HFFc6 (cell line): ENCODE measurements around the gene CAP2. TPM values are rescaled to one million over a fixed set of nuclear protein-coding genes. Genes with fewer than 3 reads are reported as not detected.

Experiments used
- DNase-seq: peaks from one replicate; pipeline ENCODE4 v3.0.0-alpha.2; 2018
- H3K27ac Mint-ChIP-seq: 2 replicates; pipeline ENCODE4 v1.8.0; 2020; ENCODE audit warnings: mild to moderate bottlenecking, mixed read lengths
- H3K27me3 Mint-ChIP-seq: 2 replicates; pipeline ENCODE4 v1.8.0; 2021; ENCODE audit warnings: mild to moderate bottlenecking, moderate library complexity, mixed read lengths; ENCODE audit not compliant: insufficient read depth
- H3K36me3 Mint-ChIP-seq: 2 replicates; pipeline ENCODE4 v1.8.0; 2021; ENCODE audit warnings: low read depth, mixed read lengths
- H3K4me1 Mint-ChIP-seq: 2 replicates; pipeline ENCODE4 v1.8.0; 2020; ENCODE audit warnings: low read depth, mixed read lengths
- H3K4me3 Mint-ChIP-seq: 2 replicates; pipeline ENCODE4 v1.8.0; 2020; ENCODE audit warnings: mild to moderate bottlenecking, moderate library complexity, mixed read lengths
- H3K9me3 Mint-ChIP-seq: 2 replicates; pipeline ENCODE4 v1.8.0; 2020; ENCODE audit warnings: mild to moderate bottlenecking, mixed read lengths
- CTCF ChIP-seq: fragments of 200-600 bp; sonication (generic); IDR thresholded peaks from 2 replicates; pipeline ENCODE4 v1.5.0; 2021; ENCODE audit warnings: antibody characterized with exemption, mild to moderate bottlenecking
- total RNA-seq, 6 experiments: library from RNA; stranded (reverse); fragmentation: NEBNext Ultra II Directional; extraction: Animal tissue kit (Norgen Biotek cat#: 25700); gene quantifications; 2 replicates in 1 of 6; 3 replicates in 5 of 6; pipeline ENCODE4 v1.2.3, GENCODE V29; 2021

CAP2 gene
- total RNA-seq, 6 experiments from 2014 or later, result 65.1 to 82.3 (median 67.9) TPM

- Mint-ChIP-seq H3K27ac (no peak overlapping the region), H3K4me3 (no peak overlapping the region), H3K27me3 (no peaks in the 10 kb centered on the region; the same call in 1 of the 2 replicates), H3K4me1 (peaks cover 40% of the 10 kb centered on the region), H3K36me3 (peaks cover 74% of the 10 kb centered on the region), H3K9me3 (no peaks in the 10 kb centered on the region; the same call in 1 of the 2 replicates)
- TF ChIP-seq CTCF, result no peak
- DNase-seq, result no peak
Measured at GRCh38 chr6:17466707-17467106, 73.3 kb downstream of the CAP2 start.

GRCh38 chr6:17469006-17469832, 75.8 kb downstream of the CAP2 start:
- no peaks in the 10 kb centered on the region; the same call in 1 of the 2 replicates for H3K27me3 Mint-ChIP-seq
- no peaks in the 10 kb centered on the region; the same call in 1 of the 2 replicates for H3K9me3 Mint-ChIP-seq
- H3K27ac Mint-ChIP-seq, result no peak overlapping the region
- H3K4me1 Mint-ChIP-seq, result peaks cover 65% of the 10 kb centered on the region
- no peak overlapping the region for H3K4me3 Mint-ChIP-seq
- TF ChIP-seq CTCF, result no peak
- peaks cover 54% of the 10 kb centered on the region for H3K36me3 Mint-ChIP-seq
- DNase-seq, result no peak

DNA sequence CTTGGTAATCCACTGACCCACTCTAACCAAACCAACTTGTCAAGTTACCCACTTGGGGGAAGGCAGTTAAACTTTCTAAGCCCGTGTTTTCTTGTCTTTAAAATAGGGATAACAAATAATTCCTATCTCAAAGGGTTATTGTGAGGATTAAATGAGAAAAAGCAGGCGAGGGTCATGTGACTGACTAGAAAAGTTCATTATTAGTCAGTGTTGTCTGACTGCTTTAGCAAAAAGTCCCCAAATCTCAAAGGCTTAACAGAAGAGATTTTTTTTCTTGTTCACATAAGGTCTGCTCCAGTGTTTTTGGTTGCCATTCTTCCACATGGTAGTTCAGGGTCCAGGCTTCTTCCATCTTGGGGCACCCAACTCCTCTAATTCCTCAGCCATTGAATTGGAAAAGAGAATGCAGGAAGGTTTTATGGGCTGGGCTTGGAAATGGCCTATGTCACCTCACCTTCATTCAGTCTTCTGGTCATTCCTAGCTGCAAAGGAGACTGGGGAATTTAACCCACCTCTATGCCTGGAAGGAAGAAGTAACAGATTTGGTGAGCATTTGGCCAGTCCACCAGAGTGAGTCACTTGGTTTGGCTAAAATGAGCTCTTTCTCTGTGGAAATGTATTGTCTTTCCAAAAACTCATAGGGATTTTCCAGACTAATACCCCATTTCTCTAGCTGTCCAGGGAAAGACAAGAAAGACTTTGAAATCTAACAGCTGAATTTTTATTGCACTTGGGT, 77.0 kb downstream of the CAP2 start:
- peaks cover 67% of the 10 kb centered on the region for H3K4me1 Mint-ChIP-seq
- no peak overlapping the region for H3K4me3 Mint-ChIP-seq
- TF ChIP-seq CTCF, result no peak
- H3K36me3 Mint-ChIP-seq, result peaks cover 53% of the 10 kb centered on the region
- no peaks in the 10 kb centered on the region; the same call in 1 of the 2 replicates for H3K9me3 Mint-ChIP-seq
- peak overlapping the region; percentile 51; the same call in 1 of the 2 replicates for H3K27ac Mint-ChIP-seq
- H3K27me3 Mint-ChIP-seq, result no peaks in the 10 kb centered on the region; the same call in 1 of the 2 replicates
- DNase-seq, result no peak

GRCh38 chr6:17470938-17471327, 77.5 kb downstream of the CAP2 start:
- TF ChIP-seq CTCF, result no peak
- Mint-ChIP-seq H3K27me3 (no peaks in the 10 kb centered on the region; the same call in 1 of the 2 replicates), H3K4me3 (peak overlapping the region; percentile 48), H3K36me3 (peaks cover 53% of the 10 kb centered on the region), H3K4me1 (peaks cover 65% of the 10 kb centered on the region), H3K27ac (peak overlapping the region; percentile 51), H3K9me3 (no peaks in the 10 kb centered on the region; the same call in 1 of the 2 replicates)
- DNase-seq, result no peak

DNA sequence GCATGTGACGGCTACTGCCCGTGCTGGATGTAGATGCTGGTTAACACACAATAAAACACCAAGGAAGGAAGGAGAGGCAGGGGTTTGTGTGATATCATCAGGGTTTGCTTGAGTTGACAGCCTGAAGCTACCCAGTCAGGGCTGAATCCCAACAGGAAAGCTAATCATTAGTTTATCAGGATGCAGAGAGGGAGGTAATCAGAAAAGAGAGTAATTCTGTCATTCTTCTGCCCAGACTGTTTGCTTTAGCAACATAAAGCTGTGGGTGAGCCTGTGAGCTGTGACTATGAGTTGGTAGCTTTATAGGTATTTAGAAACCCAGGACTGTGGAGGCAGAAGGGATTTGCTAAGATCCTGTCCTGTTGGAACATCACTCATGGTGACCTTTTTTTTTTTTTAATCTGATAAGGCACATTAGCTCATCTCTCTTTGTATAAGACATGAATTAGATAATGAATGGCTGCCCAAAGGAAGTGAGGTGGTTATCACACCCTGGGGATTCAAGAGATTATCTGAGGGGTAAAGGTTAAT, 79.3 kb downstream of the CAP2 start:
- TF ChIP-seq CTCF, result no peak
- Mint-ChIP-seq H3K27ac (peak overlapping the region; percentile 67), H3K4me3 (no peak overlapping the region), H3K27me3 (peaks cover 2% of the 10 kb centered on the region), H3K36me3 (peaks cover 45% of the 10 kb centered on the region), H3K9me3 (no peaks in the 10 kb centered on the region), H3K4me1 (peaks cover 59% of the 10 kb centered on the region)
- DNase-seq, result peak; percentile 72
